HG03342 (cell line): Measurements from ENCODE around the gene GNA15.
"Not testable (repeated sequence)": the region's sequence is repeated elsewhere in the genome, so short reads cannot be mapped to it uniquely, and the experiment has no call there.

ENCODE experiments used
- ATAC-seq: cut with Tn5 transposase; IDR thresholded peaks from one replicate; pipeline ENCODE4 v1.9.1; 2021; ENCODE audit warnings: mild to moderate bottlenecking, moderate library complexity; ENCODE audit not compliant: unreplicated experiment

GNA15 gene

GRCh38 chr19:3146677-3147100 lies 10.9 kb downstream of the GNA15 start:
- no peak for ATAC-seq

GRCh38 chr19:3148503-3148902 lies 12.7 kb downstream of the GNA15 start:
- no peak for ATAC-seq

- no peak for ATAC-seq
Observed at GRCh38 chr19:3149089-3149488, 13.3 kb downstream of the GNA15 start.

GRCh38 chr19:3149526-3150505 lies 14.0 kb downstream of the GNA15 start:
- no peak for ATAC-seq

DNA sequence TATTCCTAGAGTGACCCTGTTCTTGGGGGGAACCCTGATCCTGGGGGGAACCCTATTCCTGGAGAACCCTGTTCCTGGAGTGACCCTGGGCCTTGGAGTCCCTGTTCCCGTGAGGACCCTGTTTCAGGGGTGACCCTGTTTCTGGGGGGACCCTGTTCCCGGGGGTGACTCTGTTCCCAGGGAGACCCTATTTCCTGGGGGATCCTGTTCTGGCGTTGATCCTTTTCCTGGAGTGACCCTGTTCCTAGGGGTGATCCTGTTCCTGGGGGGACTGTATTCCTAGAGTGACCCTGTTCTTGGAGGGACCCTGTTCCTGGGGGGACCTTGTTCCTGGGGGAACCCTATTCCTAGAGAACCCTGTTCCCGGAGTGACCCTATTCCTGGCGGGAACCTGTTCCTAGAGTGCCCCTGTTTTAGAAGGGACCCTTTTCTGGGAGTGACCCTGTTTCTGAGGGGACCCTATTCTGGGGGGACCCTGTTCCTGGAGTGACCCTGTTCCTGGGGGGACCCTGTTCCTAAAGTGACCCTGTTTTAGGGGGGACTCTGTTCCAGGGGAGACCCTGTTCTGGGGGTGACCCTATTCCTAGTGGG lies 15.0 kb downstream of the GNA15 start:
- ATAC-seq, result no peak

GRCh38 chr19:3151563-3152418 lies 16.0 kb downstream of the GNA15 start:
- no peak for ATAC-seq

GRCh38 chr19:3152419-3152780 lies 16.6 kb downstream of the GNA15 start:
- no peak for ATAC-seq

- no peak for ATAC-seq
Observed at GRCh38 chr19:3153286-3154230, 17.7 kb downstream of the GNA15 start.

GRCh38 chr19:3154447-3154846 lies 18.6 kb downstream of the GNA15 start:
- ATAC-seq, result not testable (repeated sequence)

- peak; percentile 72 for ATAC-seq
Observed at GRCh38 chr19:3154957-3155736, 19.3 kb downstream of the GNA15 start.

GRCh38 chr19:3157096-3157845 lies 21.4 kb downstream of the GNA15 start:
- ATAC-seq, result no peak

- ATAC-seq, result no peak
Observed at GRCh38 chr19:3159565-3159964, 23.7 kb downstream of the GNA15 start.

DNA sequence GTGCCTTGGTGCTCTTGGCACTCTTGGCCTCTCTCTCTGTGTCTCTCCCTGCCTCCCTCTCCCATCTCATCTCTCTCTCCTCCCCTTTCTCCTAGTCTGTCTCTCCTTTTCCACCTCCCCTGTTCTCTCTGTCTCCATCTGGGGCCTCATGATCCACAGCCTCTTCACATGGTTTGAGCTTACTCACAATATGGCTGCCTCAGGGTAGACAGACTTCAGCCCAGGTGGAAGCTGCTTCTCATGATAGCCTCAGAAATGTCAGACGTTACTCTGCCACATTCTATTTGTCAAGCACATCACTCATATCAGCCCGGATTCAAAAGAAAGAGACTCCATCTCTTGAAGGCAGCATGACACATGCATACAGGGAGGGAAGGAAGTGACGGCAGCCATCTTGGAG lies 24.4 kb downstream of the GNA15 start:
- ATAC-seq, result no peak

GRCh38 chr19:3161453-3161852 lies 25.6 kb downstream of the GNA15 start:
- ATAC-seq, result no peak

GRCh38 chr19:3162418-3163229 lies 26.8 kb downstream of the GNA15 start:
- no peak for ATAC-seq

GRCh38 chr19:3163230-3163886 lies 27.5 kb downstream of the GNA15 start:
- peak; percentile 55 for ATAC-seq

GRCh38 chr19:3163943-3164342 lies 28.1 kb downstream of the GNA15 start:
- no peak for ATAC-seq
